ENCODE results near the gene TCF25.
A peak's percentile ranks its signal among the peaks of the same experiment; 100 is the strongest.

DNA sequence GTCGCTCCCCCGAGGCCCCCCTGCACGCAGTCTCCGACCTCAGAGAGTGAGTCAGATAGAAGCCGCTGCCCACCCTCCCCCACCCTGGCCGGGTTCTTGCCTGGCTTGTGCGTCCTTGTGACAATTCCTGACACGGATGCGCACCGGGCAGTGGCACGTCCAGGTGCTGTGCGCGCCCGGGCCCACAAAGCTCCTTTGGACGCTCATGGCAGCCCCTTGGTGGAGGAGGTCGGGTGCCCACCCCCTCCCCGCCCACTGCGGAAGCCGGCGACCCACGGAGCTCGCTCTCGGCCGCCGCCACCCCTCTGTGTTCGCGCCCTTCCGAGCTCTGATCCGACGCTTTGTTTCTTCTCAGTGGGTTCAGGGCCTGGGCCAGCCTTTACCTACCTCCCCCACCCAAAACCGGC, 49.1 kb downstream of the TCF25 start:
- no peak for TF ChIP-seq CTCF (IDR thresholded peaks at IDR 0.05)
- TF ChIP-seq POLR2A (IDR thresholded peaks at IDR 0.05), result peak; percentile 84 to 87

Data from adrenal gland (tissue), 5 donors.